Activated CD8-positive, alpha-beta T cell treated with anti-CD3 and anti-CD28 coated beads for 36 hours (primary cell): ENCODE data around the gene OAT. TPM values are rescaled to one million over a fixed set of nuclear protein-coding genes. Genes with fewer than 3 reads are reported as not detected.

Experiments
- ATAC-seq: fragments of 200-7000 bp; cut with Tn5 transposase; one replicate; pipeline ENCODE4 v1.10.0; 2021; ENCODE audit warnings: mild to moderate bottlenecking, moderate library complexity
- CTCF ChIA-PET: fragments of 350-600 bp; sonication (Branson Sonifier 250); formaldehyde crosslinking; loops from one replicate; lab custom pipeline; 2021; ENCODE audit warnings: antibody characterized with exemption; lab: Charles Lee
- POLR2A ChIA-PET: fragments of 350-600 bp; sonication (Branson Sonifier 250); formaldehyde crosslinking; loops from one replicate; lab custom pipeline; 2021; ENCODE audit warnings: antibody characterized with exemption; lab: Charles Lee
- DNase-seq: peaks from one replicate; pipeline ENCODE4 v3.0.0-alpha.2; 2020
- H3K27ac Mint-ChIP-seq: one replicate; pipeline ENCODE4 v1.8.0; 2021; ENCODE audit warnings: mild to moderate bottlenecking, mixed read lengths
- H3K27me3 Mint-ChIP-seq: one replicate; pipeline ENCODE4 v1.8.0; 2021; ENCODE audit warnings: mixed read lengths
- H3K36me3 Mint-ChIP-seq: one replicate; pipeline ENCODE4 v1.8.0; 2021; ENCODE audit warnings: low read depth, mixed read lengths
- H3K4me1 Mint-ChIP-seq: one replicate; pipeline ENCODE4 v1.8.0; 2021; ENCODE audit warnings: low read depth, mixed read lengths
- H3K4me3 Mint-ChIP-seq: one replicate; pipeline ENCODE4 v1.8.0; 2021; ENCODE audit warnings: mild to moderate bottlenecking, moderate library complexity, mixed read lengths
- H3K9me3 Mint-ChIP-seq: one replicate; pipeline ENCODE4 v1.8.0; 2021; ENCODE audit warnings: mixed read lengths
- CTCF ChIP-seq: fragments of 200-600 bp; IDR thresholded peaks from one replicate; pipeline ENCODE4 v1.8.0; 2022; ENCODE audit warnings: antibody characterized with exemption, mild to moderate bottlenecking
- intact Hi-C: fragments of 100-400 bp; cut with micrococcal nuclease; formaldehyde crosslinking; loops from one replicate; pipeline ENCODE4 v1.10.0; 2022
- total RNA-seq, 2 experiments: library from RNA; stranded (reverse); gene quantifications; one replicate each; pipeline ENCODE4 v1.2.3, GENCODE V29; 2021

Gene OAT
- total RNA-seq, 2 experiments from 2014 or later: 40.2 to 44.3 TPM

- POLR2A ChIA-PET: interaction anchor here (1.3 kb wide), 1 partner anchor 10 kb away, joined by 5 read pairs; the partner anchor contains the start of gene LHPP
- intact Hi-C loops: no loop called here
- H3K27ac Mint-ChIP-seq: no peak overlapping the region
- TF ChIP-seq CTCF: no peak
- no peaks in the 10 kb centered on the region for H3K9me3 Mint-ChIP-seq
- no peak for ATAC-seq
- CTCF ChIA-PET: no interaction called here
- DNase-seq: no peak
- peaks cover 17% of the 10 kb centered on the region for H3K4me1 Mint-ChIP-seq
- peaks cover 78% of the 10 kb centered on the region for H3K27me3 Mint-ChIP-seq
- H3K36me3 Mint-ChIP-seq: no peaks in the 10 kb centered on the region
- H3K4me3 Mint-ChIP-seq: no peak overlapping the region
Measured at GRCh38 chr10:124451276-124451675, 32.6 kb upstream of the OAT start.

GRCh38 chr10:124450783-124451057, 32.0 kb upstream of the OAT start:
- Mint-ChIP-seq H3K27me3 (peaks cover 78% of the 10 kb centered on the region), H3K9me3 (no peaks in the 10 kb centered on the region), H3K4me3 (no peak overlapping the region), H3K36me3 (no peaks in the 10 kb centered on the region), H3K27ac (no peak overlapping the region), H3K4me1 (peaks cover 17% of the 10 kb centered on the region)
- intact Hi-C loops: no loop called here
- CTCF ChIA-PET: no interaction called here
- POLR2A ChIA-PET: interaction anchor here (1.3 kb wide), 1 partner anchor 10 kb away, joined by 5 read pairs; the partner anchor contains the start of gene LHPP
- DNase-seq (no peak), ATAC-seq (no peak)
- TF ChIP-seq CTCF: no peak

- peaks cover 17% of the 10 kb centered on the region for H3K4me1 Mint-ChIP-seq
- no peak for TF ChIP-seq CTCF
- no peak within 1 kb of the TSS for H3K27ac Mint-ChIP-seq
- peaks cover 79% of the 10 kb centered on the region for H3K27me3 Mint-ChIP-seq
- no peaks in the 10 kb centered on the region for H3K36me3 Mint-ChIP-seq
- no peak for DNase-seq
- no peaks in the 10 kb centered on the region for H3K9me3 Mint-ChIP-seq
- CTCF ChIA-PET: no interaction called here
- ATAC-seq: no peak
- no peak within 1 kb of the TSS for H3K4me3 Mint-ChIP-seq
- POLR2A ChIA-PET: interaction anchor here (2.5 kb wide), 1 partner anchor 11 kb away, joined by 14 read pairs; the partner anchor contains the start of gene LHPP
- intact Hi-C loops: no loop called here
Measured at GRCh38 chr10:124450012-124450782, 31.5 kb upstream of the OAT start, which contains the start of gene NKX1-2. TSS of gene NKX1-2 (minus strand) at chr10:124450035. CDS start at chr10:124449943, 92 bp downstream.

GRCh38 chr10:124449170-124450011, 30.7 kb upstream of the OAT start:
- Mint-ChIP-seq H3K4me1 (peaks cover 17% of the 10 kb centered on the region), H3K9me3 (no peaks in the 10 kb centered on the region), H3K4me3 (no peak overlapping the region), H3K27me3 (peaks cover 76% of the 10 kb centered on the region), H3K27ac (no peak overlapping the region), H3K36me3 (no peaks in the 10 kb centered on the region)
- ChIA-PET POLR2A (interaction anchor here (0.7 to 2.5 kb wide), 2 partner anchors 12 to 15 kb away, joined by 3 to 14 read pairs; partner anchors contain the start of gene LHPP), CTCF (interaction anchor here (0.9 to 1.6 kb wide), 2 partner anchors 15 to 31 kb away, joined by 3 read pairs; partner anchors contain the start of gene OAT)
- no peak for TF ChIP-seq CTCF
- ATAC-seq (peak; percentile 35), DNase-seq (no peak)
- intact Hi-C loops: no loop called here
